ENCODE results near the gene PIK3CD.

DNA sequence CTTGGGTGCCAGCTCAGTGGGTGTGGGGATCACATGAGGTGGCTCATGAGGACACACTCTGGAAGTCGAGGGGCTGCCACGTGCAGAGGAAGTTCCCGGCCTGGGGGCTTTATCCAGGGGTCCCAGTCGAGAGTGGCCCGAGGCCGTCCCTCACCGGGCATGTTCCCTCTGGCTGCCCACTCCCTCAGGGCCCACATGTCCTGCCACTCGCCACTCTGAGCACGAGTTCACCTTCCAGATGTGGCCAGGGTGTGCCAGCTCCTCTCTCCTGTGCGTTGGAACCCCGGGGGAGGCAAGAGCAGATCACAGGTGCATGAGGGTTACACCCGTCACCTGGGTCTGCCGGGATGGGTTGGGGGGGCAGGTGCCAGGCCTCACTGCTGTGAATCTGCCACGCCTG lies 48.2 kb upstream of the PIK3CD start:
- TF ChIP-seq, protein P1, sequence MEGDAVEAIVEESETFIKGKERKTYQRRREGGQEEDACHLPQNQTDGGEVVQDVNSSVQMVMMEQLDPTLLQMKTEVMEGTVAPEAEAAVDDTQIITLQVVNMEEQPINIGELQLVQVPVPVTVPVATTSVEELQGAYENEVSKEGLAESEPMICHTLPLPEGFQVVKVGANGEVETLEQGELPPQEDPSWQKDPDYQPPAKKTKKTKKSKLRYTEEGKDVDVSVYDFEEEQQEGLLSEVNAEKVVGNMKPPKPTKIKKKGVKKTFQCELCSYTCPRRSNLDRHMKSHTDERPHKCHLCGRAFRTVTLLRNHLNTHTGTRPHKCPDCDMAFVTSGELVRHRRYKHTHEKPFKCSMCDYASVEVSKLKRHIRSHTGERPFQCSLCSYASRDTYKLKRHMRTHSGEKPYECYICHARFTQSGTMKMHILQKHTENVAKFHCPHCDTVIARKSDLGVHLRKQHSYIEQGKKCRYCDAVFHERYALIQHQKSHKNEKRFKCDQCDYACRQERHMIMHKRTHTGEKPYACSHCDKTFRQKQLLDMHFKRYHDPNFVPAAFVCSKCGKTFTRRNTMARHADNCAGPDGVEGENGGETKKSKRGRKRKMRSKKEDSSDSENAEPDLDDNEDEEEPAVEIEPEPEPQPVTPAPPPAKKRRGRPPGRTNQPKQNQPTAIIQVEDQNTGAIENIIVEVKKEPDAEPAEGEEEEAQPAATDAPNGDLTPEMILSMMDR (IDR thresholded peaks at IDR 0.05) = no peak
- TF ChIP-seq POLR2A (IDR thresholded peaks at IDR 0.05) = no peak

All from esophagus squamous epithelium (tissue), 4 donors.